ENCODE data around the gene HSDL2.

The HSDL2 gene

DNA sequence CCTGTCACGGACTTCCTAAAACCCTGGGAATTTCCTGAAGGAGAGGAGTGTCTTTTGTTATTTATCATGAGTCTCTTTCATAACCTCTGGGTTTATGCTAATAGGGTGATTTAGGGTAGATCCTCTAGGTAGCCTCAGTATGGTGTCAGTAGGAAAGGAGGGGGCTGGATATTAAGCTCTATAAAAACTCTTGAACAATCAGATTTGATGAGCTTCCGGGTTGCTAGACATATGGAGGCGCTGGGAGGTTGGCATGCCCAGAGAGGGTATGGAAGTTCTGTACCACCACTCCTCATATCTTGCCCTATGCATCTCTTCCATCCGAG is 30.9 kb upstream of the HSDL2 start:
- Histone ChIP-seq H4K91ac (ENCODE audit: low read length) (no peak overlapping the region), H3K79me1 (replicated peaks; ENCODE audit: low read length, poor library complexity, severe bottlenecking) (no peaks in the 10 kb centered on the region), H3K9ac (ENCODE audit: low read length) (peak overlapping the region; percentile 91), H2BK5ac (ENCODE audit: low read depth, low read length, poor library complexity, severe bottlenecking) (no peak overlapping the region), H3K27me3 (ENCODE audit: control insufficient read depth in 1 of 2, insufficient read depth in 1 of 2, low read length in 2 of 2) (no peaks in the 10 kb centered on the region), H2AFZ (ENCODE audit: low read depth, low read length) (no peak overlapping the region), H3K4me1 (ENCODE audit: control insufficient read depth, insufficient read depth, low read depth, low read length) (no peaks in the 10 kb centered on the region), H3K23ac (ENCODE audit: low read length in 2 of 2) (no peak overlapping the region), H3K36me3 (ENCODE audit: control insufficient read depth in 1 of 2, insufficient read depth in 2 of 2, low read depth in 1 of 2, low read length in 2 of 2) (no peaks in the 10 kb centered on the region), H2BK12ac (ENCODE audit: low read length in 2 of 2) (no peak overlapping the region), H3K14ac (ENCODE audit: low read length in 2 of 2) (no peak overlapping the region), H3K27ac (ENCODE audit: low read length, poor library complexity, severe bottlenecking) (no peak overlapping the region), H2BK120ac (ENCODE audit: low read depth, low read length) (no peak overlapping the region), H3K18ac (ENCODE audit: low read depth in 1 of 2, low read length in 2 of 2) (no peak overlapping the region), H4K8ac (ENCODE audit: low read length) (no peak overlapping the region), H3K9me3 (ENCODE audit: control insufficient read depth, low read length) (no peaks in the 10 kb centered on the region), H3K4me2 (ENCODE audit: low read length, poor library complexity, severe bottlenecking) (no peak overlapping the region), H2AK5ac (ENCODE audit: low read length, severe bottlenecking) (no peak overlapping the region), H3K4ac (ENCODE audit: low read depth in 1 of 2, low read length in 2 of 2) (no peak overlapping the region), H2BK15ac (ENCODE audit: low read depth, poor library complexity, severe bottlenecking) (no peak overlapping the region), H3K4me3 (ENCODE audit: insufficient read depth in 1 of 2, low read depth in 1 of 2, low read length in 2 of 2) (peak overlapping the region in 1 of 2 experiments; percentile 74)
- DNase-seq: no peak
- WGBS: 98% methylated on average over 3 of the region's 4 CpGs

DNA sequence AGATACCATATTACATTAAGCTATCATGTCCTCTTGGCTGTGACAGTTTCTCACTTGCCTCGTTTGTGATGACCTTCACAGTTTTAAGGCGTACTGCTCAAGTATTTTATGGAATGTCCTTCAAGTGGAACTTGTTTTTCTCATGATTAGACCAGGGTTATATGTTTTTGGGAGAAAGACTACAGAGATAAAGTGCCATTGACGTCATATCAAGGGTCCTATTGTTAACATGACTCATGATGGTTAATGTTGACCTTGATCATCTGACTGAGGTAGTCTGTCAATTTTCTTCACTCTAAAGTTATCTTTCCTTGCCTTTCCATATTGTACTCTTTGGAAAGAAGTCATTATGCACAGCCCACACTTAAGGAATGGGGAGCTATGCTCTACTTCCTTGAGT is 28.7 kb upstream of the HSDL2 start:
- Histone ChIP-seq H3K4me1 (ENCODE audit: control insufficient read depth, insufficient read depth, low read depth, low read length) (no peaks in the 10 kb centered on the region), H3K27me3 (ENCODE audit: control insufficient read depth in 1 of 2, insufficient read depth in 1 of 2, low read length in 2 of 2) (no peaks in the 10 kb centered on the region), H4K91ac (ENCODE audit: low read length) (no peak overlapping the region), H2BK12ac (ENCODE audit: low read length in 2 of 2) (no peak overlapping the region), H3K4ac (ENCODE audit: low read depth in 1 of 2, low read length in 2 of 2) (no peak overlapping the region), H2BK120ac (ENCODE audit: low read depth, low read length) (no peak overlapping the region), H2BK15ac (ENCODE audit: low read depth, poor library complexity, severe bottlenecking) (no peak overlapping the region), H3K4me2 (ENCODE audit: low read length, poor library complexity, severe bottlenecking) (no peak overlapping the region), H3K23ac (ENCODE audit: low read length in 2 of 2) (no peak overlapping the region), H2BK5ac (ENCODE audit: low read depth, low read length, poor library complexity, severe bottlenecking) (no peak overlapping the region), H4K8ac (ENCODE audit: low read length) (no peak overlapping the region), H3K27ac (ENCODE audit: low read length, poor library complexity, severe bottlenecking) (no peak overlapping the region), H3K18ac (ENCODE audit: low read depth in 1 of 2, low read length in 2 of 2) (no peak overlapping the region), H3K9ac (ENCODE audit: low read length) (no peak overlapping the region), H3K14ac (ENCODE audit: low read length in 2 of 2) (no peak overlapping the region), H3K9me3 (ENCODE audit: control insufficient read depth, low read length) (no peaks in the 10 kb centered on the region), H3K79me1 (replicated peaks; ENCODE audit: low read length, poor library complexity, severe bottlenecking) (no peaks in the 10 kb centered on the region), H2AFZ (ENCODE audit: low read depth, low read length) (no peak overlapping the region), H2AK5ac (ENCODE audit: low read length, severe bottlenecking) (no peak overlapping the region), H3K36me3 (ENCODE audit: control insufficient read depth in 1 of 2, insufficient read depth in 2 of 2, low read depth in 1 of 2, low read length in 2 of 2) (no peaks in the 10 kb centered on the region), H3K4me3 (ENCODE audit: insufficient read depth in 1 of 2, low read depth in 1 of 2, low read length in 2 of 2) (no peak overlapping the region)
- WGBS: 95% methylated on average over 3 of the region's 3 CpGs
- no peak for DNase-seq

DNA sequence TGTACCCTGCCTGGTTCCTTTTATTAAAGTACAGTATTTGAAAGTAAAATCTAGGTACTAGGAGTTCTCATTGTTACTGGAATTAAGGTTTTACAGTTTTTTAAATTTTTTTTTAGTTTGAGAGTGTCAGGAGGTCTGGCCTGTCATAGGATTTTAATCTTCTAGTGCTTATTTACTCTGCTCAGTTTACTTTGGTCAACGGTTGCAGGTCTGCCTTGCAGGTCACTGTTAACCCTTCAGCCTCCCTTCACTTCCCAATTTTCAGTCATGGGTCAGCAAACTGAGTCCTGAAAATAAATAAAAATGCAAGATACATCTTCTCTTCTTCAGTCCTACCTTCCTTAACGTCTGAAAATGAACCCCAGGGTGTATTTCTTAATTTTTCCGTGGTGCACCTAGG is 27.7 kb upstream of the HSDL2 start:
- Histone ChIP-seq H3K79me1 (replicated peaks; ENCODE audit: low read length, poor library complexity, severe bottlenecking) (no peaks in the 10 kb centered on the region), H3K4me2 (ENCODE audit: low read length, poor library complexity, severe bottlenecking) (no peak overlapping the region), H3K18ac (ENCODE audit: low read depth in 1 of 2, low read length in 2 of 2) (no peak overlapping the region), H2BK12ac (ENCODE audit: low read length in 2 of 2) (no peak overlapping the region), H3K23ac (ENCODE audit: low read length in 2 of 2) (no peak overlapping the region), H3K27me3 (ENCODE audit: control insufficient read depth in 1 of 2, insufficient read depth in 1 of 2, low read length in 2 of 2) (no peaks in the 10 kb centered on the region), H3K4ac (ENCODE audit: low read depth in 1 of 2, low read length in 2 of 2) (no peak overlapping the region), H2AK5ac (ENCODE audit: low read length, severe bottlenecking) (no peak overlapping the region), H2BK120ac (ENCODE audit: low read depth, low read length) (no peak overlapping the region), H2BK15ac (ENCODE audit: low read depth, poor library complexity, severe bottlenecking) (no peak overlapping the region), H3K9me3 (ENCODE audit: control insufficient read depth, low read length) (no peaks in the 10 kb centered on the region), H2BK5ac (ENCODE audit: low read depth, low read length, poor library complexity, severe bottlenecking) (no peak overlapping the region), H3K9ac (ENCODE audit: low read length) (no peak overlapping the region), H4K8ac (ENCODE audit: low read length) (no peak overlapping the region), H2AFZ (ENCODE audit: low read depth, low read length) (no peak overlapping the region), H4K91ac (ENCODE audit: low read length) (no peak overlapping the region), H3K27ac (ENCODE audit: low read length, poor library complexity, severe bottlenecking) (no peak overlapping the region), H3K4me1 (ENCODE audit: control insufficient read depth, insufficient read depth, low read depth, low read length) (no peaks in the 10 kb centered on the region), H3K14ac (ENCODE audit: low read length in 2 of 2) (no peak overlapping the region), H3K36me3 (ENCODE audit: control insufficient read depth in 1 of 2, insufficient read depth in 2 of 2, low read depth in 1 of 2, low read length in 2 of 2) (no peaks in the 10 kb centered on the region), H3K4me3 (ENCODE audit: insufficient read depth in 1 of 2, low read depth in 1 of 2, low read length in 2 of 2) (no peak overlapping the region)
- DNase-seq: no peak
- WGBS: 74% methylated on average over 3 of the region's 3 CpGs

DNA sequence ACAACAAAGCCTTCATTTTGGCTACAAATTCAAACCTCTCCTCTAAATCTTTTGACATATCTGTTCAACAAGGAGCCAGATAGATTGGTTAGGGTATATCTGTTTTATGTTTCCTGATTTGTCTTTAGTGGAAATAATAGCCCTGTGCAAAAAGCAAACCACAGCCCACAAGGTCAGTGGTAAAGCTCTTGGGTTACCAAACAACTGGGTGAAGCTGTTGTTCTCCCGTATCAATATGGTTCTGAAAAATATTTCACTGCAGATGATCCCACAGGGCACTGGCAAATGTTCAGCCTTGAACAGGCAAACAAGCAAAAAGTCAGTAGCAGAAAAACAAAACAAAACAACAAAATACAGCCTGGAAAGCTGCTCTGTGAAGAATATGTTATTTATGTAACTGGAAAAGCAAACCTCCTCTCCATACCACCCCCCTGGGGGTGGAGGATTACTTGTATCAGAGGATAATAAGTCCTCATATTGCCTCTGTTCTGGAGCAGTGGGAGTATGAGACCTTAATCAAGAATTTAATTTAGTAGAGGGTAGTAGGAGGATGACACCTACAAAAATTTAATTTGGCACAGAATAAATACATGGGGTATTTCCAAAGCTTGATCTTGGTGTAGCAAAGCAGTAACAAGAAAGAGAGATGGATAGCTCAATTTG is 25.7 kb upstream of the HSDL2 start:
- Histone ChIP-seq H3K27ac (ENCODE audit: low read length, poor library complexity, severe bottlenecking) (no peak overlapping the region), H3K9me3 (ENCODE audit: control insufficient read depth, low read length) (no peaks in the 10 kb centered on the region), H3K9ac (ENCODE audit: low read length) (no peak overlapping the region), H4K91ac (ENCODE audit: low read length) (no peak overlapping the region), H3K23ac (ENCODE audit: low read length in 2 of 2) (no peak overlapping the region), H2BK15ac (ENCODE audit: low read depth, poor library complexity, severe bottlenecking) (no peak overlapping the region), H2AK5ac (ENCODE audit: low read length, severe bottlenecking) (no peak overlapping the region), H3K4me3 (ENCODE audit: insufficient read depth in 1 of 2, low read depth in 1 of 2, low read length in 2 of 2) (no peak overlapping the region), H3K4me1 (ENCODE audit: control insufficient read depth, insufficient read depth, low read depth, low read length) (no peaks in the 10 kb centered on the region), H2BK12ac (ENCODE audit: low read length in 2 of 2) (no peak overlapping the region), H2BK120ac (ENCODE audit: low read depth, low read length) (no peak overlapping the region), H3K4me2 (ENCODE audit: low read length, poor library complexity, severe bottlenecking) (no peak overlapping the region), H3K18ac (ENCODE audit: low read depth in 1 of 2, low read length in 2 of 2) (no peak overlapping the region), H2BK5ac (ENCODE audit: low read depth, low read length, poor library complexity, severe bottlenecking) (no peak overlapping the region), H3K36me3 (ENCODE audit: control insufficient read depth in 1 of 2, insufficient read depth in 2 of 2, low read depth in 1 of 2, low read length in 2 of 2) (no peaks in the 10 kb centered on the region), H3K27me3 (ENCODE audit: control insufficient read depth in 1 of 2, insufficient read depth in 1 of 2, low read length in 2 of 2) (no peaks in the 10 kb centered on the region), H3K14ac (ENCODE audit: low read length in 2 of 2) (no peak overlapping the region), H3K4ac (ENCODE audit: low read depth in 1 of 2, low read length in 2 of 2) (no peak overlapping the region), H2AFZ (ENCODE audit: low read depth, low read length) (no peak overlapping the region), H3K79me1 (replicated peaks; ENCODE audit: low read length, poor library complexity, severe bottlenecking) (no peaks in the 10 kb centered on the region), H4K8ac (ENCODE audit: low read length) (no peak overlapping the region)
- DNase-seq: no peak
- WGBS: 100% methylated on average over 1 of the region's 1 CpG
